Breast epithelium (tissue), 3 donors: Measurements from ENCODE around the gene HELZ2.

Source experiments
- POLR2A ChIP-seq: fragments of 450-650 bp; IDR thresholded peaks from one replicate; pipeline ENCODE4 v1.6.1; 2016; ENCODE audit warnings: antibody characterized with exemption, mild to moderate bottlenecking, moderate library complexity
- POLR2AphosphoS5 ChIP-seq, 3 donors: sonication (generic); formaldehyde crosslinking; IDR thresholded peaks; one replicate each; pipeline ENCODE4 v1.6.1; 2017; ENCODE audit warnings: antibody characterized with exemption in 3 of 3
- TF ChIP-seq, protein P1 (sequence below), 3 donors: fragments of 450-650 bp; IDR thresholded peaks; one replicate each; pipeline ENCODE4 v1.5.1; 2016 to 2017; ENCODE audit warnings: antibody characterized with exemption in 3 of 3, mild to moderate bottlenecking in 3 of 3, moderate library complexity in 3 of 3

- TF ChIP-seq, protein P1, sequence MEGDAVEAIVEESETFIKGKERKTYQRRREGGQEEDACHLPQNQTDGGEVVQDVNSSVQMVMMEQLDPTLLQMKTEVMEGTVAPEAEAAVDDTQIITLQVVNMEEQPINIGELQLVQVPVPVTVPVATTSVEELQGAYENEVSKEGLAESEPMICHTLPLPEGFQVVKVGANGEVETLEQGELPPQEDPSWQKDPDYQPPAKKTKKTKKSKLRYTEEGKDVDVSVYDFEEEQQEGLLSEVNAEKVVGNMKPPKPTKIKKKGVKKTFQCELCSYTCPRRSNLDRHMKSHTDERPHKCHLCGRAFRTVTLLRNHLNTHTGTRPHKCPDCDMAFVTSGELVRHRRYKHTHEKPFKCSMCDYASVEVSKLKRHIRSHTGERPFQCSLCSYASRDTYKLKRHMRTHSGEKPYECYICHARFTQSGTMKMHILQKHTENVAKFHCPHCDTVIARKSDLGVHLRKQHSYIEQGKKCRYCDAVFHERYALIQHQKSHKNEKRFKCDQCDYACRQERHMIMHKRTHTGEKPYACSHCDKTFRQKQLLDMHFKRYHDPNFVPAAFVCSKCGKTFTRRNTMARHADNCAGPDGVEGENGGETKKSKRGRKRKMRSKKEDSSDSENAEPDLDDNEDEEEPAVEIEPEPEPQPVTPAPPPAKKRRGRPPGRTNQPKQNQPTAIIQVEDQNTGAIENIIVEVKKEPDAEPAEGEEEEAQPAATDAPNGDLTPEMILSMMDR (IDR thresholded peaks at IDR 0.05), result no peak
- no peak for TF ChIP-seq POLR2A
- TF ChIP-seq POLR2AphosphoS5 (IDR thresholded peaks at IDR 0.05), result no peak
These were observed 37.0 kb downstream of the HELZ2 start, which contains the start of gene PTK6 for GRCh38 chr20:63536997-63537524.
